Peyer's patch (tissue), 4 donors: ENCODE results near the gene PALB2.

Source experiments
- POLR2A ChIP-seq, 2 donors: fragments of 450-650 bp; IDR thresholded peaks; one replicate each; pipeline ENCODE4 v1.5.1; 2017; ENCODE audit warnings: antibody characterized with exemption in 2 of 2, mild to moderate bottlenecking in 2 of 2, moderate library complexity in 2 of 2
- TF ChIP-seq, protein P1 (sequence below), 6 experiments: fragments of 450-650 bp in 4 of 6; fragments of 200-600 bp in 2 of 6; sonication (generic) in 1 of 6; IDR thresholded peaks; one replicate each; pipeline ENCODE4 v1.5.1; 2017 to 2019; ENCODE audit warnings: antibody characterized with exemption in 6 of 6, mild to moderate bottlenecking in 3 of 6, moderate library complexity in 1 of 6

DNA sequence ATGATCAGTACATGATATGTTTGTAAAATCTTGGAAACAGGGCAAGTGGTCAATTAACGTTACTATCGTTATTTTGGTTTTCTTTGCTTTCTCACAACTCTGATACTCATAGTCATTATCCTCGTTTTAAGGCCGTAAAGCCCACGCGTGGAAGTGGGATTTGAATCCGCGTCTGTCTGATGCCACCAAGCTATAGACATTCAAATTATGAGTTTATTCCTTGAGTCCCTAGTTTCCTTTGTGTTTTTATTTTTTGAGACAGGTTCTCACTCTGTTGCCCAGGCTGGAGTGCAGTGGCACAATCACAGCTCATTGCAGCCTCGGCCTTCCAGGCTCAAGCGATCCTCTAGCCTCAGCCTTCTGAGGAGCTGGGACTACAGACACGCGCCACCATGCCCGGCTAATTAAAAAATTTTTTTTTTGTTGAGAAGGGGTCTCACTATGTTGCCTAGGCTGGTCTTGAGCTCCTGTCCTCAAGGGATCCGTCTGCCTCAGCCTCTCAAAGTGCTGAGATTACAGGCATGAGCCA, 1.2 kb upstream of the PALB2 start:
- TF ChIP-seq, protein P1, sequence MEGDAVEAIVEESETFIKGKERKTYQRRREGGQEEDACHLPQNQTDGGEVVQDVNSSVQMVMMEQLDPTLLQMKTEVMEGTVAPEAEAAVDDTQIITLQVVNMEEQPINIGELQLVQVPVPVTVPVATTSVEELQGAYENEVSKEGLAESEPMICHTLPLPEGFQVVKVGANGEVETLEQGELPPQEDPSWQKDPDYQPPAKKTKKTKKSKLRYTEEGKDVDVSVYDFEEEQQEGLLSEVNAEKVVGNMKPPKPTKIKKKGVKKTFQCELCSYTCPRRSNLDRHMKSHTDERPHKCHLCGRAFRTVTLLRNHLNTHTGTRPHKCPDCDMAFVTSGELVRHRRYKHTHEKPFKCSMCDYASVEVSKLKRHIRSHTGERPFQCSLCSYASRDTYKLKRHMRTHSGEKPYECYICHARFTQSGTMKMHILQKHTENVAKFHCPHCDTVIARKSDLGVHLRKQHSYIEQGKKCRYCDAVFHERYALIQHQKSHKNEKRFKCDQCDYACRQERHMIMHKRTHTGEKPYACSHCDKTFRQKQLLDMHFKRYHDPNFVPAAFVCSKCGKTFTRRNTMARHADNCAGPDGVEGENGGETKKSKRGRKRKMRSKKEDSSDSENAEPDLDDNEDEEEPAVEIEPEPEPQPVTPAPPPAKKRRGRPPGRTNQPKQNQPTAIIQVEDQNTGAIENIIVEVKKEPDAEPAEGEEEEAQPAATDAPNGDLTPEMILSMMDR (IDR thresholded peaks at IDR 0.05), result no peak
- no peak for TF ChIP-seq POLR2A (IDR thresholded peaks at IDR 0.05)
